HEK293T (cell line): Measurements from ENCODE around the gene PCNX3.
A peak's percentile ranks its signal among the peaks of the same experiment; 100 is the strongest.

ENCODE experiments used
- CTCF ChIA-PET: fragments of 350-600 bp; formaldehyde crosslinking; extraction: SDS; loops from one replicate; lab custom pipeline; 2021; ENCODE audit warnings: antibody characterized with exemption, inconsistent platforms; lab: Yijun Ruan, JAX
- POLR2A ChIA-PET: fragments of 350-600 bp; formaldehyde crosslinking; extraction: SDS; loops from one replicate; lab custom pipeline; 2020; ENCODE audit warnings: antibody characterized with exemption, inconsistent platforms; lab: Yijun Ruan, JAX
- DNase-seq: peaks from one replicate; pipeline ENCODE4 v3.0.0; 2012; ENCODE audit warnings: mixed read lengths; ENCODE audit errors: extremely low spot score
- ARNT ChIP-seq: fragments of 450-650 bp; IDR thresholded peaks from 2 replicates; pipeline ENCODE4 v1.6.1; 2017; ENCODE audit warnings: mild to moderate bottlenecking
- BHLHE40 ChIP-seq: fragments of 450-650 bp; IDR thresholded peaks from 2 replicates; pipeline ENCODE4 v1.6.1; 2016; ENCODE audit warnings: mild to moderate bottlenecking, moderate library complexity, borderline replicate concordance
- CTBP1 ChIP-seq: fragments of 450-650 bp; IDR thresholded peaks from 2 replicates; pipeline ENCODE4 v1.6.1; 2016; ENCODE audit warnings: borderline replicate concordance
- ELF4 ChIP-seq: fragments of 450-650 bp; IDR thresholded peaks from 2 replicates; pipeline ENCODE4 v1.6.1; 2017; ENCODE audit warnings: antibody characterized with exemption
- FOXA1 ChIP-seq: fragments of 450-650 bp; IDR thresholded peaks from 2 replicates; pipeline ENCODE4 v1.6.1; 2016; ENCODE audit warnings: mild to moderate bottlenecking
- FOXK2 ChIP-seq: fragments of 450-650 bp; IDR thresholded peaks from 2 replicates; pipeline ENCODE4 v1.6.1; 2016; ENCODE audit warnings: mild to moderate bottlenecking
- FOXM1 ChIP-seq: fragments of 450-650 bp; IDR thresholded peaks from 2 replicates; pipeline ENCODE4 v1.6.1; 2017; ENCODE audit warnings: mild to moderate bottlenecking, borderline replicate concordance
- HDGF ChIP-seq: fragments of 450-650 bp; IDR thresholded peaks from 2 replicates; pipeline ENCODE4 v1.6.1; 2017; ENCODE audit warnings: antibody characterized with exemption, borderline replicate concordance
- L3MBTL2 ChIP-seq: fragments of 450-650 bp; conservative IDR thresholded peaks from 2 replicates; pipeline ENCODE4 v1.6.1; 2016; ENCODE audit warnings: mild to moderate bottlenecking
- LEF1 ChIP-seq: fragments of 450-650 bp; IDR thresholded peaks from 2 replicates; pipeline ENCODE4 v1.6.1; 2017; ENCODE audit warnings: mild to moderate bottlenecking, borderline replicate concordance
- NFRKB ChIP-seq: fragments of 450-650 bp; IDR thresholded peaks from 2 replicates; pipeline ENCODE4 v1.6.1; 2016; ENCODE audit warnings: mild to moderate bottlenecking, moderate library complexity
- PKNOX1 ChIP-seq: fragments of 450-650 bp; IDR thresholded peaks from 2 replicates; pipeline ENCODE4 v1.6.1; 2016
- SP1 ChIP-seq: fragments of 450-650 bp; IDR thresholded peaks from 2 replicates; pipeline ENCODE4 v1.6.1; 2017
- SUZ12 ChIP-seq: fragments of 450-650 bp; IDR thresholded peaks from 2 replicates; pipeline ENCODE4 v1.6.1; 2016; ENCODE audit warnings: mild to moderate bottlenecking
- TARDBP ChIP-seq: fragments of 450-650 bp; IDR thresholded peaks from 2 replicates; pipeline ENCODE4 v1.6.1; 2016
- ZNF384 ChIP-seq: fragments of 450-650 bp; IDR thresholded peaks from 2 replicates; pipeline ENCODE4 v1.6.1; 2016

The PCNX3 gene

GRCh38 chr11:65585396-65586246, 30.0 kb upstream of the PCNX3 start:
- TF ChIP-seq L3MBTL2 (no peak), BHLHE40 (no peak), ARNT (no peak)
- ChIA-PET POLR2A (interaction anchor here (1.4 to 1.5 kb wide), 2 partner anchors 8 to 14 kb away, joined by 4 read pairs; no protein-coding TSS in a partner anchor), CTCF (interaction anchor here (0.9 to 1.2 kb wide), 3 partner anchors 8 to 45 kb away, joined by 3 to 5 read pairs (median 4); partner anchors contain the start of gene FAM89B)
- no peak for DNase-seq

- TF ChIP-seq ARNT (no peak), ZNF384 (no peak), FOXM1 (no peak), CTBP1 (no peak), HDGF (no peak), SP1 (no peak), NFRKB (no peak), LEF1 (no peak), FOXK2 (no peak), SUZ12 (no peak), TARDBP (no peak), L3MBTL2 (no peak)
- DNase-seq: no peak
- POLR2A ChIA-PET: interaction anchor here (1.4 to 1.5 kb wide), 2 partner anchors 9 to 15 kb away, joined by 4 read pairs; no protein-coding TSS in a partner anchor
- CTCF ChIA-PET: interaction anchor here (0.9 to 1.2 kb wide), 2 partner anchors 8 to 13 kb away, joined by 4 to 5 read pairs; partner anchors contain the start of gene FAM89B
Measured at GRCh38 chr11:65586247-65586630, 29.3 kb upstream of the PCNX3 start.

- no peak for DNase-seq
- TF ChIP-seq ELF4 (no peak), ZNF384 (no peak), FOXM1 (no peak), PKNOX1 (no peak), BHLHE40 (no peak), CTBP1 (no peak), FOXA1 (no peak), FOXK2 (no peak), NFRKB (no peak), ARNT (no peak), LEF1 (no peak), HDGF (no peak), SUZ12 (no peak), L3MBTL2 (no peak)
- ChIA-PET CTCF (interaction anchor here (0.8 to 1.2 kb wide), 2 partner anchors 14 to 45 kb away, joined by 5 read pairs; partner anchors contain the start of gene FAM89B), POLR2A (interaction anchor here (1.4 to 1.6 kb wide), 3 partner anchors 9 to 84 kb away, joined by 4 read pairs; no protein-coding TSS in a partner anchor)
Measured at GRCh38 chr11:65586676-65587075, 28.9 kb upstream of the PCNX3 start.

GRCh38 chr11:65588199-65589054, 27.1 kb upstream of the PCNX3 start:
- POLR2A ChIA-PET: interaction anchor here (1.1 to 1.6 kb wide), 4 partner anchors 16 to 90 kb away, joined by 3 to 6 read pairs (median 4); partner anchors contain the start of genes FAM89B and MALAT1
- DNase-seq: peak; percentile 76
- no peak for TF ChIP-seq L3MBTL2
- TF ChIP-seq PKNOX1: no peak
- no peak for TF ChIP-seq ELF4
- no peak for TF ChIP-seq FOXK2
- TF ChIP-seq ZNF384: no peak
- no peak for TF ChIP-seq FOXM1
- no peak for TF ChIP-seq CTBP1
- TF ChIP-seq ARNT: no peak
- TF ChIP-seq FOXA1: no peak
- no peak for TF ChIP-seq SP1
- no peak for TF ChIP-seq TARDBP
- TF ChIP-seq LEF1: no peak
- no peak for TF ChIP-seq NFRKB
- no peak for TF ChIP-seq SUZ12
- TF ChIP-seq BHLHE40: no peak
- TF ChIP-seq HDGF: no peak
- CTCF ChIA-PET: interaction anchor here (0.6 to 1.4 kb wide), 8 partner anchors 11 to 235 kb away, joined by 3 to 8 read pairs (median 3); partner anchors contain the start of genes FAM89B and PCNX3

- ChIA-PET CTCF (interaction anchor here (1.1 kb wide), 1 partner anchor 49 kb away, joined by 5 read pairs; no protein-coding TSS in a partner anchor), POLR2A (interaction anchor here (0.7 to 1.4 kb wide), 2 partner anchors 19 to 25 kb away, joined by 3 to 4 read pairs; partner anchors contain the start of gene ZNRD2)
- no peak for DNase-seq
- no peak for TF ChIP-seq NFRKB
- no peak for TF ChIP-seq FOXM1
- no peak for TF ChIP-seq FOXK2
- no peak for TF ChIP-seq ZNF384
- TF ChIP-seq ARNT: no peak
- no peak for TF ChIP-seq LEF1
- TF ChIP-seq ELF4: no peak
- TF ChIP-seq L3MBTL2: no peak
- TF ChIP-seq SUZ12: no peak
- TF ChIP-seq CTBP1: no peak
- TF ChIP-seq BHLHE40: no peak
- TF ChIP-seq FOXA1: no peak
- no peak for TF ChIP-seq SP1
- TF ChIP-seq PKNOX1: no peak
- TF ChIP-seq TARDBP: no peak
- no peak for TF ChIP-seq HDGF
Measured at GRCh38 chr11:65589444-65590239, 25.9 kb upstream of the PCNX3 start.
